ENCODE measurements around the gene PSPC1.
A peak's percentile ranks its signal among the peaks of the same experiment; 100 is the strongest.
"Not testable (repeated sequence)": the region's sequence is repeated elsewhere in the genome, so short reads cannot be mapped to it uniquely, and the experiment has no call there.

The PSPC1 gene

DNA sequence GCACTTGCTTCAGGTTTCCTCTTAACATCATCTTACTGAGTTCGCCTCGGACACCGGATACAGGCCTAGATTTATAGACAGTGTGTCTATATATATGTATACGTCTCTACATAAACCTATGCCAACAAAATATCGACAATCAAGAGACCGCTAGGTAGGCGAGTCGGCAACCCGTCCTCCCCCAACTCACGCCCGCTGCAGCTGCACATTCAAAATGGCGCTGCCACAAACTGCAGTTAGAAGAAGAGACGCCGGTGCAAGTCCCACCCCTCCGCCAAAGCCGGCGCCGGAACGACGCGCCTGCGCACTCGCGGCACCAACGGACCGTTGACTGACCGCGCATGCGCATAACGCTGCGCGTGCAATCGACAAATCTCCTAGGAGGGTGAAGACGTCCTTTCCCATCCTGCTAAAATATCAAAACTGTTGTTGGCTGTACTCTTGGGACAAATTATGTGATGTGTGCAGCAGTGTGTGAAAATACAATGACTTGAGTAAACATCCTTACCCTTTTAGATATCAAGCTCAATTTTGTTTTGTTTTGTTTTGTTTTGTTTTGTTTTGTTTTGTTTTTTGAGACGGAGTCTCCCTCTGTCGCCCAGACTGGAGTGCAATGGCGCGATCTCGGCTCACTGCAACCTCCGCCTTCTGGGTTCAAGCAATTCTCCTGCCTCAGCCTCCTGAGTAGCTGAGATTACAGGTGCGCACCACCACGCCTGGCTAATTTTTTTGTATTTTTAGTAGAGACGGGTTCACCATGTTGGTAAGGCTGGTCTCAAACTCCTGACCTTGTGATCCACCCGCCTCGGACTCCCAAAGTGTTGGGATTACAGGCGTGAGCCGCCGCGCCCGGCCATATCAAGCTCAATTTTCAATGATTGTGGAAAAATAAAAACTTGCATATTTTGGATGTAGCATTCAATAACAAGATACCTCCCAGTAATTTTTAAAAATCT is at the start of gene PSPC1:
Gene PSPC1 (minus strand): TSS at position 219 of the 956 bp plus-strand sequence. CDS start 188 bp downstream, at position 31.
- peak; percentile 98 for DNase-seq

DNA sequence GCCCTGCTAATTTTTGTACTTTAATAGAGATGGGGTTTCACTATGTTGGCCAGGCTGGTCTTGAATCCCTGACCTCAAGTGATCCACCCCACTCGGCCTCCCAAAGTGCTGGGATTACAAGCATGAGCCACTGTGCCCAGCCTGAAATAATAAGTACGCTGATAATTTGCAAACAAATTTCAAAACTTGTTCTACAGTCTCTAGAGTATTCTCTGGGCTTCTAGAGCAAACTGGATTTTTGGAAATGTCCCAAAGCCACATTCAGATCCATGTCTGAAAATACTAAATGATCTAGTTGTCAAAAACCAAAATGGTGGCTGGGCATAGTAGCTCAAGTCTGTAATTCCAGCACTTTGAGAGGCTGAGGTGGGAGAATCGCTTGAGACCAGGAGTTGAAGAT is 39.9 kb upstream of the PSPC1 start:
- DNase-seq = no peak

- DNase-seq = peak; percentile 53
Measured at GRCh38 chr13:19818223-19818842, 35.6 kb upstream of the PSPC1 start.

DNA sequence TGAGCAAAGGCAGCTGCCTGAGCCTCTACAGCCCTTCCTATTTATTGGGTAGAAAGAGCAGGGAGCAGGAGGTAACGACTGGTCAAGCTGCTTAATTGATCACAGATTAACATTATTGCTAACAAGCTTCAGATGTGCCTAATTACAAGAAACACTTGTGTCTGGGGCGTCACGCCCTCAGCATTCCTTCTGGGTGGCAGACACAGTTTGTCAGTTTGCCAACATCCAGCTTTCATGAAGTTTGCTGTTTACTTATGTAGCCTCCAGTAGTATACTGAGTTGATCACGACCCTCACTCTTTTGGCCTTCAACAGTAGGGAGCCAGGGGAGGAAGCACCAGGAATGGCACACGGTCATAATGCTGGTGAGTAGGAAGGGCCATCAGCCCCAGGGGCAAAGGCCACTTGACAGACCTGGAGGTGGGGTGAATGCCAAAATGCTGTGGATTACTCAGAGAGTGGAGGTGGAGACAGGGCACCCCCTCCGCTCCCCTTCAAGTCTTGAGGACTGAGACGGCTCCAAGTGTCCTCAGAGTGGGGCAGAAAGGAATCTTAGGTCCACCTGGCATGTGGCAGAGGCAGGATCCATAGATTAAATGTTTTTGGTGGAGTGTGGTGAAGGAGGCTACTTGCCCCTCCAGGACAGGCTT is 34.9 kb upstream of the PSPC1 start:
- no peak for DNase-seq

DNA sequence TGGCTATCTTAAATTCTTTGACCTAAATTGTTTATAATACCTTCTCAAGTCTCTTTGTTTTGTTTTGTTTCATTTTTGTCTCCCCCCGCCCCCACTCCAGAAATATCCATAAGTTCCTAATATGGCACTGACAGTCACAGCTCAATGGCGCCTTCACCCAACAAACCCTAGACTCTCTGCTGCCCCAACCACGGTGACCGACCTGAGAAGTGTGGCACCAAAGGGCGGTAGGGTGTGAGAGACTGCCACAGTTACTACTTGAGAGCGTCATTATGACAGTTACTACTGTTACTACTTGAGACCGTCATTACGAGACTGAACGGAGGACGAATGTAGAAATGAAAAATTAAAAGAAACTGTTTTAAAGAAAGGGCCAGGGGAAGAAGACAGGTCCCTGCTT is 34.4 kb upstream of the PSPC1 start:
- DNase-seq = no peak

- not testable (repeated sequence) for DNase-seq
Measured at GRCh38 chr13:19815842-19816241, 33.1 kb upstream of the PSPC1 start.

DNA sequence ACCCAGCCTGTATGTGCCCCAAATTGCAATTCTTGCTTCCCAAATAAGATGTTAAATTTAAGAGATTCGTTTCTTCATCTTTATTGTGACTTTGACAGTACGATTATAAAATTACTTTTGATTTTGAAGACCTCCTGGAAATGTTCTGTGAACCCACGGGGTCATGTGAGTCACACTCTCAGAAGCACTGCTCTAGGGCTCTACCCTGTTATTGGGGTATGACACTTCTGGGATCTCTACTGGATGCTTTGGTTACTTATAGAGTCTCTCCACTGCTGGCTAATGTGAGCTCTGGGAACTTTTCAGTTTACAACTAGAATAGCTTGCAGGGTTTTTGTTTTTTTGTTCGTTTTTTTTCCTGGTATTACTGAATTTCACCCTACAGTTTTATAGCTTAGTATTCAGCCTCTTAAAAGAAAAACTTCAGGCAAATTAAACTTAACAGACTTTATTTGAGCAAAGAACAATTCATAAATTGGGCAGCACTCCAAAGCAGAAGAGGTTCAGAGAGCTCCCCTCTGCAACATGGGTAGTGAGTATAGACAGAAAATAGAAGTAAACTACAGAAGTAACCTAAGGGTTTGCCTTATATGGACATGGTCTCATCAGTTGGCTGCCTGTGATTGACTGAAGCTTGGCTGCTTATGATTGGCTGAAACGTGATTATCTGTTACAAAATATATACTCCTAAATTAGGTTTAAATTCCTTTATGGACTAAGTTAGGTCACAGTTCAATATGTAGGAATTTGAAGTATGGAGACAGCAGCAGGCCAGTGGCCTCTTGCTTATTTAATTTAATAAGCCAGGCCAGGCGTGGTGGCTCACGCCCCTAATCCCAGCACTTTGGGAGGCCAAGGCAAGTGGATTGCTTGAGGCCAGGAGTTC is 28.5 kb upstream of the PSPC1 start:
- no peak for DNase-seq

DNA sequence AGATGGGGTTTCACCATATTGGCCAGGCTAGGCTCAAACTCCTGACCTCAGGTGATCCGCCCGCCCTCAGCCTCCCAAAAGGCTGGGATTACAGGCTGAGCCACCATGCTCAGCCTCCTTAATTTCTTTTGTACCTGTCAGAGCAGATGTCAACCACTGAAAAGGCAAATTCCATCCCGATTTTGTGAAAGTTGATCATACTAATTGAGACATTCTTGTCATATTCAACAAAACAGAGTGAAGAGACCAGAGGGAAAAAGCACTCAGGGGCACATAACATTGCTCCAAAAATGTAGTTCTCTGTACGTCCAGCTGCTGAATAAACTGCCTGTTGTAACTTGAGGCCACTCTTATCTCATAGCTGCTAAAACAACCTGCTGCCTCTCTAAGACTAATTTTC is 27.4 kb upstream of the PSPC1 start:
- DNase-seq = no peak

DNA sequence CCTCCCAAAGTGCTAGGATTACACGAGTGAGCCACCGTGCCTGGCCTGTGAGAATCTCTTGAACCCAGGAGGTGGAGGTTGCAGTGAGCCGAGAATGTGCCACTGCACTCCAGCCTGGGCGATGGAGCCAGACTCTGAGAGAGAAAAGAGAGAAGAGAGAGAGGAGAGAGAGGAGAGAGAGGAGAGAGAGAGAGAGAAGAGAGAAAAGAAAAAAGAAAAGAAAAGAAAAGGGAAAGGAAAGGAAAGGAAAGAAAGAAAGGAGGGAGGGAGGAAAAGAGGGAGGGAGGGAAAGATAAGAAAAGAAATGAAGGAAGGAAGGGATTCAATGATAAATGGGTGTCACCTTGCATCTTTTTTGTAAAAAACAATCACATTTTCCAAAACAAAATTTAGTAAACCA is 23.0 kb upstream of the PSPC1 start:
- DNase-seq = no peak

- DNase-seq = no peak
Measured at GRCh38 chr13:19795956-19796355, 13.2 kb upstream of the PSPC1 start.

- no peak for DNase-seq
Measured at GRCh38 chr13:19794631-19795030, 11.9 kb upstream of the PSPC1 start.

- DNase-seq = no peak
Measured at GRCh38 chr13:19791953-19792537, 9.3 kb upstream of the PSPC1 start.

DNA sequence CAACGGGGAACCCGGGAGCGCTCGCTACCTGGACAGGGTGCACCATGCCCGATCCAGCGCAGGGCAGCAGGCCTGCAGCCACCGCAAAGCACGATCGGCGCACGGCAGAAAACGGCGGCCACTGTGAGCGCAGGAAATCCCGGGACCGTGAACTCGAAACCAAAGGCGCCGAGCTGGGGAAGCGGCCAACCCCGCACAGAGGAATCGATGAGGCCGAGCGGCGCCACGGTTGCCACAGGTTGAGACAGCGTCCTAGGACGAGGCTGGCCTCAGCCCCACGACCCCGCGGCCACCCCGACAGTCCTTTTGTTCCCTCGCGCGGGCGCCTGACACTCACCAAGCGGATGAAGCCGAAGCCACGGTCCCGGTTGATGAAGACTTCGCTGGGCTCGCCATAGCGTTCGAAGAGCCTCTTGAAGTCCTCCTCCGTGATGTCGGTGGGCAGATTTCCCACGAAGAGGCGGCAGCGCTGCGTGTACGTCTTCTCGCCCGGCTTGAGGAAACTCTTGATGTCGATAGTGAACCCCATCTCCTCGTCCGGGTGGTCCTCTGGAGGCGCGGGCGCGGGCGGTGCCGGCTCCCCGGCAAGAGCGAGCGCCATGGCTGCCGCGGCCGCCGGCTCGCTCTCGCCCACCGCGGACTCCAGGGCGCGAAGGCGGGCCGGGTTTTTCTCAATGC is 557 bp downstream of the PSPC1 start:
- peak; percentile 61 for DNase-seq

DNA sequence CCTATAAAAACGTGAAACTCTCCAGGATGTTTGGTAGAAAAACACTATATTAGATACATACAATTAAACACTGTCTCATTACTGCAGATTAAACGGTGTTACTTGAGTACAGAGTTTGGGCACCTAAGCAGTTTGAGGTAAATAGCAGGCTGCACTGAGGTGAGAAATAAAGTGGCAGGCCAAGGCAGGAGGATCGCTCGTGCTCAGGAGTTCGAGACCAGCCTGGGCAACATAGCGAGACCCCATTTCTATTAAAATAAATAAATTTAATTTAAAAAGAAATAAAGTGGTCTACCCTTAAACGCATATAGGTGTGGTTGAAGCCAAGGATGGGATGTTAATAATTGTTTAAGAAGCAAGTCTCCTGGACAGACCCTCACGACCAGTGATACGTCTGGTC is 1.2 kb downstream of the PSPC1 start:
- peak; percentile 46 for DNase-seq

DNA sequence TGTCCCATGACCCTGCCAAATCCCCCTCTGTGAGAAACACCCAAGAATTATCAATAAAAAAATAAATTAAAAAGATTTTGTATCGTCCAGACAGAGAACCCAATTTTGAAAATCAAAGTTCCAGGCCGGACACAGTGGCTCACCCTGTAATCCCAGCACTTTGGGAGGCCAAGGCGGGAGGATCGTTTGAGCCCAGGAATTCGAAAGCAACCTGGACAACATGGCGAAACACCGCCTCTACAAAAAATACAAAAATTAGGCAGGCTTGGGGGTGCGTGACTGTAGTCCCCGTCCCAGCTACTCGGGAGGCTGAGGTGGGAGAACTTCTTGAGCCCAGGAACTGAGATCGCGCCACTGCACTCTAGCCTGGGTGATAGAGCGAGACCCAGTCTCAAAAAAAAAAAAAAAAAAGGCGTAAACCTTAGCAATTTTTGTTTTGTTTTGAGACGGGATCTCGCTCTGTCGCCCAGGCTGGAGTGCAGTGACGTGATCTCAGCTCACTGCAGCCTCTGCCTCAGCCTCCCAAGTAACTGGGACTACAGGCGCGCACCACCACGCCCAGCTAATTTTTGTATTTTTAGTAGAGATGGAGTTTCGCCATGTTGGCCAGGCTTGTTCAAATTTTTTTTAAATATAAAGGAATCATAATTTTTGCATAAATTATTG is 1.9 kb downstream of the PSPC1 start:
- peak; percentile 12 for DNase-seq

- no peak for DNase-seq
Measured at GRCh38 chr13:19772306-19772705, 10.4 kb downstream of the PSPC1 start.

DNA sequence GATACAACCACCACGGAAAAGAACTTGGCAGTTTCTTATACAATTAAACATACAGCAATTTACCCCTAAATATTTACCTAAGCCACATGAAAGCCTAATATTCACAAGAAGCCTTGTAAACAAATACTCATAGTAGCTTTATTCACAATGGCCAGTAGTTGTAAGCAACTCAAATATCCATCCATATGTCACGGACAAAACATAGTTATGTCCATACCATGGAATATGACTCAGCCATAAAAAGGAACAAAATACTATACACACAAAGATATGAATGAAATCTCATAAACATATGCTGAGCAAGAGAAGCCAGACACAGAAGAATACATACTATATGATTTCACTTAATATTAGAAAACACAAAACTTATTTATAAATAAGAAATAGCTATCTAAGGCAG is 12.9 kb downstream of the PSPC1 start:
- DNase-seq = no peak

DNA sequence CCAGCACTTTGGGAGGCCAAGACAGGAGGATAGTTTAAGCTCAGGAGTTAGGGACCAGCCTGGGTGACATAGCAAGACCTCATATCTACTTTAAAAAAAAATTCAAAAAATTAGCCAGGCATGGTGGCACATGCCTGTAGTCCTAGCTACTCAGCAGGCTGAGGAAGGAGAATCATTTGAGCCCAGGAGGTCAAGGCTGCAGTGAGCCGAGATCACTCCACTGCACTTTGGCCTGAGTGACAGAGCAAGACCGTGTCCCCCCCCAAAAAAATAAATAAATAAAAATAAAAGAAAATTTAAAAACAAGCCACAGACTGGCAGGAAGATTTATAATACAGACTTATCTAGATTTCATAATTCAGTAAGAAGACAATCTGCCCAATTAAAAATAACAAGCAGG is 14.8 kb downstream of the PSPC1 start:
- DNase-seq = no peak

GRCh38 chr13:19766591-19766990 is 16.2 kb downstream of the PSPC1 start:
- DNase-seq = peak; percentile 27

DNA sequence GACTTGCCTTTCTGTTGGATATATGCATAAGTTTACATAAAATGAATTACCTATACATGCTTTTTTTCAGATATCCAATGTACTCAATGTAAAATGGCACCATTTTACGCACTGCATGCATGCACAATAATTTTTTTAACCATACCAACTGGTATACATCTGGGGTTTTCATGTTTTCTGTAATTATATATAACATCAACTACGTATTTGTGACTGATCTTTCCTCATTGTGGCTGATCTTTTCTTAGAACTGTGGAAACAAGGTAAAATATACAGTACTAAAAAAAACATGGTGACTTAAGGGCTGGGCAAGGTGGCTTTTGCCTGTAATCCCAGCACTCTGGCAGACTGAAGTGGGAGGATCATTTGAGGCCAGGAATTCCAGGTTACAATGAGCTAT is 18.5 kb downstream of the PSPC1 start:
- no peak for DNase-seq

DNA sequence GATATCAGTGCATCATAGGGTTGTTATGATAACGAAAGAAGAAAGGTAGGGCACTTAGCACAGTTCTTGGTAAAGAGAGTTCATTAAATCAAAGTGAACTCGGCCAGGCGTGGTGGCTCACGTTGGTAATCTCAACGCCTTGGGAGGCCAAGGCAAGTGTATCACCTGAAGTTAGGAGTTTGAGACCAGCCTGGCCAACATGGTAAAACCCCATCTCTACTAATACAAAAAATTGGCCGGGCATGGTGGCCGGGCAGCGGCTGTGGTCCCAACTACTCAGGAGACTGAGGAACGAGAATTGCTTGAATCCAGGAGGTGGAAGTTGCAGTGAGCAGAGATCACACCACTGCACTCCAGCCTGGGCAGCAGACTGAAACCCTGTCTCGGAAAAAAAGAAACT is 19.1 kb downstream of the PSPC1 start:
- no peak for DNase-seq
